Calu3 (cell line): ENCODE measurements around the gene PIGP. TPM values are rescaled to one million over a fixed set of nuclear protein-coding genes. Genes with fewer than 3 reads are reported as not detected.
"Not testable (repeated sequence)": the region's sequence is repeated elsewhere in the genome, so short reads cannot be mapped to it uniquely, and the experiment has no call there.

Experiments
- BruUV-seq: library from RNA; stranded (reverse); fragments of 400-500 nt; replicated peaks from 2 replicates; lab custom pipeline; 2021; lab: Mats Ljungman, UMichigan
- CTCF ChIA-PET: fragments of 300-600 bp; sonication (Branson Sonifier 250); formaldehyde crosslinking; loops from one replicate; lab custom pipeline; 2022; ENCODE audit warnings: antibody characterized with exemption; lab: Charles Lee
- DNase-seq: peaks from one replicate; pipeline ENCODE4 v3.0.0; 2022
- H3K27ac Mint-ChIP-seq: one replicate; pipeline ENCODE4 v1.8.0; 2022; ENCODE audit warnings: mixed read lengths; ENCODE audit not compliant: unreplicated experiment
- H3K27me3 Mint-ChIP-seq: one replicate; pipeline ENCODE4 v1.8.0; 2022; ENCODE audit warnings: mixed read lengths; ENCODE audit not compliant: unreplicated experiment
- H3K36me3 Mint-ChIP-seq: one replicate; pipeline ENCODE4 v1.8.0; 2022; ENCODE audit warnings: mild to moderate bottlenecking, moderate library complexity, mixed read lengths; ENCODE audit not compliant: insufficient read depth, unreplicated experiment
- H3K4me1 Mint-ChIP-seq: one replicate; pipeline ENCODE4 v1.8.0; 2022; ENCODE audit warnings: mild to moderate bottlenecking, low read depth, mixed read lengths; ENCODE audit not compliant: unreplicated experiment
- H3K4me3 Mint-ChIP-seq: one replicate; pipeline ENCODE4 v1.8.0; 2022; ENCODE audit warnings: mild to moderate bottlenecking, low read depth, moderate library complexity, mixed read lengths; ENCODE audit not compliant: unreplicated experiment
- H3K9me3 Mint-ChIP-seq: one replicate; pipeline ENCODE4 v1.8.0; 2022; ENCODE audit warnings: low read depth, mixed read lengths; ENCODE audit not compliant: unreplicated experiment
- CTCF ChIP-seq: fragments of 200-600 bp; IDR thresholded peaks from one replicate; pipeline ENCODE4 v1.8.0; 2022; ENCODE audit warnings: antibody characterized with exemption; ENCODE audit not compliant: unreplicated experiment
- intact Hi-C: fragments of 100-400 bp; cut with micrococcal nuclease; formaldehyde crosslinking; loops from one replicate; pipeline ENCODE4 v1.10.0; 2022; ENCODE audit not compliant: unreplicated experiment
- total RNA-seq: library from RNA; stranded (reverse); gene quantifications from 2 replicates; pipeline ENCODE4 v1.2.3, GENCODE V29; 2022

Gene PIGP
- total RNA-seq, 1 experiment from 2014 or later = 20.4 TPM

DNA sequence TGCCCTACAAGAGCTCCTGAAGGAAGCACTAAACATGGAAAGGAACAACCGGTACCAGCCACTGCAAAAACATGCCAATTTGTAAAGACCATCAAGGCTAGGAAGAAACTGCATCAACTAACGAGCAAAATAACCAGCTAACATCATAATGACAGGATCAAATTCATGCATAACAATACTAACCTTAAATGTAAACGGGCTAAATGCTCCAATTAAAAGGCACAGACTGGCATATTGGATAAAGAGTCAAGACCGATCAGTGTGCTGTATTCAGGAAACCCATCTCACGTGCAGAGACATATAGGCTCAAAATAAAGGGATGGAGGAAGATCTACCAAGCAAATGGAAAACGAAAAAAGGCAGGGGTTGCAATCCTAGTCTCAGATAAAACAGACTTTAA lies 38.2 kb upstream of the PIGP start:
- H3K4me1 Mint-ChIP-seq, intact Hi-C loops, H3K9me3 Mint-ChIP-seq, H3K4me3 Mint-ChIP-seq, CTCF ChIA-PET, H3K36me3 Mint-ChIP-seq, BruUV-seq, H3K27me3 Mint-ChIP-seq, H3K27ac Mint-ChIP-seq, DNase-seq: not testable (repeated sequence)

DNA sequence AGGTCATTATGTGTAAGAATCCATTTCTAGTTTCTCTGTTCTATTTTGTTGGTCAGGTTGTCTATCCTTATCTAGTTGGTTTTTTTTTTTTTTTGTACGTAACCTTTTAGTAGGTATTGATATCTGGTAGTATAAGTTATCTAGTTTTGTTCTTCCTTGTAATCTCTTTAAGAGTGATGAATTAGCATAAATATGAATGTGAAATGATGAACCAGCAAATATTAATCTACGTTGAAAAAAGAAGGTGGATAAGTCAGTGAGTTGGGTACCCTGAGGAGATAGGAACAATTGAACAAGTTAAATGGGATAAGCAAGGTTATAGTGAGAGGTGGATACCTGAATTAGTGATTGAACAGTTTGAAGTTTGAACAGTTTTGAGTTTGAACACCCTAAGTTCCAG lies 34.1 kb upstream of the PIGP start:
- intact Hi-C loops = no loop called here
- no peak for DNase-seq
- no peaks in the 10 kb centered on the region for H3K27me3 Mint-ChIP-seq
- no peaks in the 10 kb centered on the region for H3K4me1 Mint-ChIP-seq
- H3K4me3 Mint-ChIP-seq = no peak overlapping the region
- CTCF ChIA-PET = no interaction called here
- H3K9me3 Mint-ChIP-seq = peaks cover 7% of the 10 kb centered on the region
- BruUV-seq = no TSS peak
- no peak for TF ChIP-seq CTCF
- no peak overlapping the region for H3K27ac Mint-ChIP-seq
- H3K36me3 Mint-ChIP-seq = peaks cover 14% of the 10 kb centered on the region

GRCh38 chr21:37102746-37103145 lies 29.9 kb upstream of the PIGP start:
- BruUV-seq, CTCF ChIA-PET: not testable (repeated sequence)

GRCh38 chr21:37101384-37101783 lies 28.5 kb upstream of the PIGP start:
- DNase-seq = no peak
- Mint-ChIP-seq H3K27me3 (no peaks in the 10 kb centered on the region), H3K27ac (no peak overlapping the region), H3K4me3 (no peak overlapping the region), H3K4me1 (no peaks in the 10 kb centered on the region), H3K9me3 (peaks cover 4% of the 10 kb centered on the region), H3K36me3 (peaks cover 6% of the 10 kb centered on the region)
- CTCF ChIA-PET = no interaction called here
- intact Hi-C loops = no loop called here
- no TSS peak for BruUV-seq
- TF ChIP-seq CTCF = no peak

More at GRCh38 chr21:37102746-37103145, 29.9 kb upstream of the PIGP start:
- H3K36me3 Mint-ChIP-seq, intact Hi-C loops, H3K4me3 Mint-ChIP-seq, H3K9me3 Mint-ChIP-seq, DNase-seq, H3K4me1 Mint-ChIP-seq, H3K27me3 Mint-ChIP-seq, H3K27ac Mint-ChIP-seq: not testable (repeated sequence)

DNA sequence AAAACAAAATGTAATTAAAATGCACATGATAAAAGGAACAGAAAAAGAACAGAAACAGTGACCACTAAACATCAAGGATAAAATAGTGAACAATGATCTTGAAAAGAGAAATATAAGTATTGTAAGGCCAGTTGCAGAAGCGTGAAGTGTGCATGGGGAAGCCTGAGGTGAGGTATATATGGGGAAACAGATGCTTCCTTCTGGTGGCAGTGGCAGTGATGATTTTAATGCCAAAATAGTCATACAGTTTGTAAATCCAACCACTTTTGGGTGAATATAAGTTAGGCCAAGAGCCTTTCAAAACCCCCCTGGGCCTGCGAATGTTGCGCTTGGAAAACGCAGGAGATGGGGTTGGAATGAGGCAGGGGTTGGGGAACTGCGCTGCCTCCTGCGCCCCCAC lies 27.4 kb upstream of the PIGP start:
- intact Hi-C loops = no loop called here
- H3K27ac Mint-ChIP-seq = no peak overlapping the region
- peaks cover 4% of the 10 kb centered on the region for H3K9me3 Mint-ChIP-seq
- BruUV-seq = no TSS peak
- H3K27me3 Mint-ChIP-seq = no peaks in the 10 kb centered on the region
- DNase-seq = no peak
- peaks cover 6% of the 10 kb centered on the region for H3K36me3 Mint-ChIP-seq
- H3K4me1 Mint-ChIP-seq = no peaks in the 10 kb centered on the region
- no peak for TF ChIP-seq CTCF
- CTCF ChIA-PET = no interaction called here
- H3K4me3 Mint-ChIP-seq = no peak overlapping the region
